ENCODE measurements around the gene SYT13. TPM values are rescaled to one million over a fixed set of nuclear protein-coding genes. Genes with fewer than 3 reads are reported as not detected.

The SYT13 gene
- total and polyA plus RNA-seq, 9 donors = 0.13 to 1.0 (median 0.43) TPM; not detected in 4

- Histone ChIP-seq H3K4me3 (no peak overlapping the region), H3K9me3 (no peaks in the 10 kb centered on the region), H3K27ac (no peak overlapping the region), H3K27me3 (no peaks in the 10 kb centered on the region), H3K36me3 (no peaks in the 10 kb centered on the region), H3K4me1 (ENCODE audit: insufficient read depth) (no peaks in the 10 kb centered on the region)
- WGBS, 3 donors = 19 to 36% (median 28%) methylated on average over 5 of the region's 5 CpGs
- DNase-seq = no peak
- TF ChIP-seq CTCF (IDR thresholded peaks at IDR 0.05) (no peak), EP300 (IDR thresholded peaks at IDR 0.05) (no peak), POLR2A (IDR thresholded peaks at IDR 0.05) (no peak)
- intact Hi-C loops (cut with DNase I) = no loop called here
Measured at GRCh38 chr11:45305874-45306623, 19.9 kb upstream of the SYT13 start.

- intact Hi-C loops (cut with DNase I) = no loop called here
- Histone ChIP-seq H3K27me3 (no peaks in the 10 kb centered on the region), H3K36me3 (no peaks in the 10 kb centered on the region), H3K4me1 (ENCODE audit: insufficient read depth) (no peaks in the 10 kb centered on the region), H3K27ac (no peak overlapping the region), H3K9me3 (no peaks in the 10 kb centered on the region), H3K4me3 (no peak overlapping the region)
- no peak for TF ChIP-seq EP300 (IDR thresholded peaks at IDR 0.05)
- no peak for TF ChIP-seq POLR2A (IDR thresholded peaks at IDR 0.05)
- no peak for TF ChIP-seq CTCF (IDR thresholded peaks at IDR 0.05)
- 74 to 85% (median 84%) methylated on average over 4 of the region's 4 CpGs for WGBS, 3 donors
- no peak for DNase-seq
Measured at GRCh38 chr11:45304992-45305335, 18.8 kb upstream of the SYT13 start.

- no peak for DNase-seq
- Histone ChIP-seq H3K36me3 (no peaks in the 10 kb centered on the region), H3K9me3 (no peaks in the 10 kb centered on the region), H3K4me3 (no peak overlapping the region), H3K27ac (no peak overlapping the region), H3K27me3 (no peaks in the 10 kb centered on the region), H3K4me1 (ENCODE audit: insufficient read depth) (no peaks in the 10 kb centered on the region)
- 84 to 88% (median 86%) methylated on average over 15 of the region's 15 CpGs for WGBS, 3 donors
- intact Hi-C loops (cut with DNase I) = no loop called here
- TF ChIP-seq EP300 (IDR thresholded peaks at IDR 0.05) (no peak), POLR2A (IDR thresholded peaks at IDR 0.05) (no peak), CTCF (IDR thresholded peaks at IDR 0.05) (no peak)
Measured at GRCh38 chr11:45304111-45304991, 18.2 kb upstream of the SYT13 start.

GRCh38 chr11:45303316-45303715, 17.2 kb upstream of the SYT13 start:
- no peak for DNase-seq

More at GRCh38 chr11:45303316-45303715, 17.2 kb upstream of the SYT13 start:
- TF ChIP-seq POLR2A (IDR thresholded peaks at IDR 0.05) (no peak), EP300 (IDR thresholded peaks at IDR 0.05) (no peak), CTCF (IDR thresholded peaks at IDR 0.05) (no peak)
- H3K4me1 ChIP-seq (ENCODE audit: insufficient read depth) = no peaks in the 10 kb centered on the region
- intact Hi-C loops (cut with DNase I) = no loop called here
- H3K27me3 ChIP-seq = no peaks in the 10 kb centered on the region
- WGBS, 3 donors = 81 to 89% (median 86%) methylated on average over 6 of the region's 6 CpGs
- H3K4me3 ChIP-seq = no peak overlapping the region
- H3K36me3 ChIP-seq = no peaks in the 10 kb centered on the region
- no peak overlapping the region for H3K27ac ChIP-seq
- no peaks in the 10 kb centered on the region for H3K9me3 ChIP-seq
